ENCODE results near the gene MT1HL1. TPM values are rescaled to one million over a fixed set of nuclear protein-coding genes. Genes with fewer than 3 reads are reported as not detected.

The MT1HL1 gene
- not detected for total RNA-seq
- long read RNA-seq: 0 reads

DNA sequence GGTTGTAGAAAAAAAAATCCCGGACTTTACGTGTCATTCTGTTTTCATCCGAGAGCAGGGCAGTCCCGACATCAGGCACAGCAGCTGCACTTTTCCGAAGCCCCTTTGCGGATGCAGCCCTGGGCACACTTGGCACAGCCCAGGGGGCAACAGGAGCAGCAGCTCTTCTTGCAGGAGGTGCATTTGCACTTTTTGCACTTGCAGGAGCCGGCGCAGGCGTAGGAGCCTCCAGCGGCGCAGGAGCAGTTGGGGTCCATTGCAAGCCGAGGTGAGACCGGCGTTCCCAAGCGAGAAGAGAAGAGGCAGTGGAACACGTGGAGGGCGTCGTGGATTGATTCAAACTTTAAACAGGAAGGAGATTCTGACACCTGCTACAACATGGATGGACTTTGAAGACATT, at the start of gene MT1HL1:
MT1HL1 (minus strand) TSS at position 326 of the 400 bp plus-strand sequence; CDS start at position 257, 69 bp downstream.
- H3K36me3 ChIP-seq: no peaks in the 10 kb centered on the region
- H3K4me3 ChIP-seq: no peak within 1 kb of the TSS
- intact Hi-C loops (cut with DNase I): no loop called here
- no peak within 1 kb of the TSS for H3K27ac ChIP-seq
- TF ChIP-seq, protein P1, sequence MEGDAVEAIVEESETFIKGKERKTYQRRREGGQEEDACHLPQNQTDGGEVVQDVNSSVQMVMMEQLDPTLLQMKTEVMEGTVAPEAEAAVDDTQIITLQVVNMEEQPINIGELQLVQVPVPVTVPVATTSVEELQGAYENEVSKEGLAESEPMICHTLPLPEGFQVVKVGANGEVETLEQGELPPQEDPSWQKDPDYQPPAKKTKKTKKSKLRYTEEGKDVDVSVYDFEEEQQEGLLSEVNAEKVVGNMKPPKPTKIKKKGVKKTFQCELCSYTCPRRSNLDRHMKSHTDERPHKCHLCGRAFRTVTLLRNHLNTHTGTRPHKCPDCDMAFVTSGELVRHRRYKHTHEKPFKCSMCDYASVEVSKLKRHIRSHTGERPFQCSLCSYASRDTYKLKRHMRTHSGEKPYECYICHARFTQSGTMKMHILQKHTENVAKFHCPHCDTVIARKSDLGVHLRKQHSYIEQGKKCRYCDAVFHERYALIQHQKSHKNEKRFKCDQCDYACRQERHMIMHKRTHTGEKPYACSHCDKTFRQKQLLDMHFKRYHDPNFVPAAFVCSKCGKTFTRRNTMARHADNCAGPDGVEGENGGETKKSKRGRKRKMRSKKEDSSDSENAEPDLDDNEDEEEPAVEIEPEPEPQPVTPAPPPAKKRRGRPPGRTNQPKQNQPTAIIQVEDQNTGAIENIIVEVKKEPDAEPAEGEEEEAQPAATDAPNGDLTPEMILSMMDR (IDR thresholded peaks at IDR 0.05): no peak
- no peak for DNase-seq
- ATAC-seq: no peak
- no peaks in the 10 kb centered on the region for H3K4me1 ChIP-seq
- no peaks in the 10 kb centered on the region for H3K9me3 ChIP-seq
- no peaks in the 10 kb centered on the region for H3K27me3 ChIP-seq

DNA sequence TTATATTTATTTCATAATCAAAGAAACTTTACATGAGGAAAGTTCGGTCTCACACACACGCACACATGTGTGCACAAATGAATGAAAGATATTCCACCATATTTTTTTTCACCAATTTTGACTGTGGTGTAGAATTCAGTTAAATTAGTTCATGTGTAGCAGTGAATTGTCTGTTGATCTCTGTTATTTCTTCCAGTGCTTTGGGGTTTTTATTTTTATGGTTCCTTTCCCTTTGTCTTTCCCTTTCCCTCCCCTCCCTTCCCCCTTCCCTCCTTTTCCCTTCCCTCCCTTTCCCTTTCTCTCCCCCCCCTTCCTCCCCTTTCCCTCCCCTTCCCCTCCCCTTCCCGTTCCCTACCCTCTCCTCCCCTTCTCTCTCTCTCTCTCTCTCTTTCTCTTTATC, 46.7 kb upstream of the MT1HL1 start:
- ATAC-seq (no peak), DNase-seq (no peak)
- Histone ChIP-seq H3K9me3 (no peaks in the 10 kb centered on the region), H3K36me3 (no peaks in the 10 kb centered on the region), H3K27ac (no peak overlapping the region), H3K4me1 (peaks cover 4% of the 10 kb centered on the region), H3K27me3 (peaks cover 3% of the 10 kb centered on the region), H3K4me3 (no peak overlapping the region)
- TF ChIP-seq, protein P1 (IDR thresholded peaks at IDR 0.05): no peak
- intact Hi-C loops (cut with DNase I): no loop called here

DNA sequence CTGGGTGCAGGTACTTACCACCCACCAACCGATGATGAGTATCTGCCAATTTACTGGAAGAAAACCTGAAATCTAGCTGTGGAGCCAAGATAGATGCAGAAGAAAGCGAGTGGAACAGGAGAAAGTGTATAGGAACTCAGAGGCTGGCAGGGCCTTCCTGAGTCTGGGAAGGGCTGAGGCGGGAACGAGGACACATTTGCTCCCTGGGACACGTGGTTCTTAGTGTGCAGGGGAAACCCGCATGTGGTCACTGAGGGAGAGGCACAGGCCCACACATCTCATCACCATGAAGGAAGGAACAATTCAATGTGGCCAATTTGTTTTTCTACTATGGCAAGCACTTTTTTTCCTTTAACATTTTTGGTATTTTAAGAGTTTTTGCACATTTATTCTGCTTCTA, 45.9 kb upstream of the MT1HL1 start:
- Histone ChIP-seq H3K9me3 (no peaks in the 10 kb centered on the region), H3K27me3 (peaks cover 3% of the 10 kb centered on the region), H3K36me3 (no peaks in the 10 kb centered on the region), H3K4me1 (peaks cover 4% of the 10 kb centered on the region), H3K27ac (no peak overlapping the region), H3K4me3 (no peak overlapping the region)
- intact Hi-C loops (cut with DNase I): no loop called here
- ATAC-seq: no peak
- no peak for DNase-seq
- TF ChIP-seq, protein P1 (IDR thresholded peaks at IDR 0.05): no peak

DNA sequence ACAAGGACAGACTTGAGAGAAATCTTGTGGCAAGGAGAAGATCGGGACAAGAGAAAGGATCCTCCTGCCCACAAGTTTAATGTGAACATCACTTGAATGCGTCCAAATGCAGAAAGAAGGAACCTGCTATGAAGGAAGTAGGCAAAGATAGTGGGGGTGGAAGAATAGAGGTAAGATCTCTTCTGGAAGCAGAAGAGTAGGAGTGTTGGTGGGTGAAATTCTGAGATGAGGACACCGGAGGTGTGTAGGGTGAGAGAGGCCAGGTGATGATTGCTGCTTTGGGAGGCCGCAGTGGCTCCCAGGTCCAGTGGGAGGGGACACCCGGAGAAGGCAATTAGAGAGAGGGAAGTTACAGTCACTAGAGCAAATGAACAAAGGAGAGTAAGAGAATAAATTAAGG, 44.6 kb upstream of the MT1HL1 start:
- Histone ChIP-seq H3K36me3 (no peaks in the 10 kb centered on the region), H3K27me3 (peaks cover 10% of the 10 kb centered on the region), H3K9me3 (no peaks in the 10 kb centered on the region), H3K4me3 (no peak overlapping the region), H3K4me1 (peaks cover 4% of the 10 kb centered on the region), H3K27ac (no peak overlapping the region)
- DNase-seq (no peak), ATAC-seq (no peak)
- intact Hi-C loops (cut with DNase I): no loop called here
- TF ChIP-seq, protein P1 (IDR thresholded peaks at IDR 0.05): no peak

DNA sequence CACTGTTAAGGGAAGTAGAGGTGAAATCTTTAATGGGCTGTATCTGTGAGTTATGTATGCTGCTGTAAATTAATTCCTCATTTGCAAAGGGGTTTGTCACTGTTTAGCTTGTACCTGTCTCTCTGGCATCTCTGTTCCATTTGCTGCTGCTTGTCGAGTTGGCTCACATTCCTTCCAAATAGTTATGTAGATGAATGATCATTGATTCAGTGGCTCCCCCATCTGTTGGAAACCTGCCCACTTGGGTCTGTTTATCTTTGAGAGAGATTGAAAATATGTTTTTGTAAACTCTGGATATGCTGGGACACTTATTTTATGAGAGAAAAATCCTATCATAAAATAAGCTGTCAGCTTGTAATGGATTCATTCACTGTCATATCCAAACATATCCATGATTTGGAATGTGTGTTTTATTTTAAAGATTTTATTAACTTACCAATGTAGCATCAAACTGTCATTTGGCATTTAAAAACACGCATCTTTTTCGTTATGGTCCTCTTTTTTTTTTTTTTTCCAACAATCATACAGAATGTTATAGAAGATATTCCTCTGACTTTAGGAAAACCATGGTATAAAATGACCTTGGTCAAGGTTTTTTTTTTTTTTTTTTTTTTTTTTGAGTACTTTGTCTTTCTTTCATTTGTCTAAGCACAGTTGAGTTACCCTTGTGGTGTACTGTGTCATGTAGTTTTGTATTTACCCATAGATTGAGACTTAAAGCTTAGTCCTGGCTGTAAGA, 41.2 kb upstream of the MT1HL1 start:
- no peak overlapping the region for H3K4me3 ChIP-seq
- no peak overlapping the region for H3K27ac ChIP-seq
- H3K9me3 ChIP-seq: no peaks in the 10 kb centered on the region
- peaks cover 8% of the 10 kb centered on the region for H3K4me1 ChIP-seq
- no peak for DNase-seq
- ATAC-seq: no peak
- H3K36me3 ChIP-seq: no peaks in the 10 kb centered on the region
- H3K27me3 ChIP-seq: peaks cover 32% of the 10 kb centered on the region
- intact Hi-C loops (cut with DNase I): no loop called here
- TF ChIP-seq, protein P1 (IDR thresholded peaks at IDR 0.05): no peak

All from upper lobe of right lung (tissue), 1 donor.